H54 (cell line): ENCODE results near the gene HOXD10.
A peak's percentile ranks its signal among the peaks of the same experiment; 100 is the strongest.

ENCODE experiments used
- DNase-seq: peaks from one replicate; pipeline ENCODE4 v3.0.0; 2011; ENCODE audit warnings: low spot score, mixed read lengths; ENCODE audit not compliant: insufficient read length
- FAIRE-seq: peaks from 3 replicates; lab custom pipeline; 2011; peaks lifted over from hg19 to GRCh38; lab: Jason Lieb, UNC
- POLR2A ChIP-seq: IDR thresholded peaks from 2 replicates; pipeline ENCODE4 v1.6.1; 2011; ENCODE audit warnings: low read depth, mild to moderate bottlenecking, low read length

HOXD10 gene

GRCh38 chr2:176079285-176079830 is 37.2 kb upstream of the HOXD10 start:
- TF ChIP-seq POLR2A: no peak
- DNase-seq (no peak), FAIRE-seq (no peak)

- peak; percentile 90 for DNase-seq
These were observed 36.6 kb upstream of the HOXD10 start for GRCh38 chr2:176079831-176080539.

DNA sequence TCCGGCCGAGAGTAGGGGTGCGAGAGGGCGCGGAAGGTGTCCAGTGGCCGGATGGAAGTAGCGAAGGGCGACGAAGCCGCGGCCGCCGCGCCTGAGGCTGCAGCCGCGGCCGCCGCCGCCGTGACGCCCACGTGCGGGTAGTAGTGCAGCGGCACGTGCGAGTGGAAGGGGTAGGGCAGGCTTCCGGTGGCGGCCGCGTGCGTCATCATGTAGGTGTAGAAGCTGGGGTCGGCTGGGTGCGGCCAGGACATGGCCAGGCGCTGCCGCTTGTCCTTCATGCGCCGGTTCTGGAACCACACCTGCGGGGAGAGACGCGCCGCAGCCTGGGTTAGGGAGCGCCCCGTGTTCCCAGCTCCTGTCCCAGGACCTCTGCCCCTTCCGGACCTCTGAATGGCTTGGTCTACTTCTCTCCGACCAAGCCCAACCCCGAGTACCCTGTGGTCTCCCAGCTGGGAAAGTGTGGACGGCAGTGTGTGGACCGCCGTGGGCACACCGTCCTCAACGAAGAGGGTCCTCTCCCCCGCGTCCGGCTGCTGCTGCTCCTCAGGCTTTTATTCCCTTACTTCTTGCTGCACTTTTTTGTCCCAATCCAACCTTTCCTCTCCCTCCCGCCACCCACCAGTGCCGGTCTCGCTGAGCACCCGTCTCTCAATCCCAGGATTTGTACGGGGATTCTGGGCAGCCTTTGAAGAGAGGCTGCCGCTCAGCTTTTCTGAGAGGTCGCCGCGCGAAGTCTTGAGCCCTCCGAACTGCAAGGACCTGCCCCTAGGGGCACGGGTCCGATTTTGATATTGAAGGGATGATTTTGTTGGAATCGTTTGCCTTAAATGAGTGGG is 35.8 kb upstream of the HOXD10 start:
- FAIRE-seq (no peak), DNase-seq (no peak)

More at GRCh38 chr2:176079831-176080539, 36.6 kb upstream of the HOXD10 start:
- TF ChIP-seq POLR2A: no peak
- no peak for FAIRE-seq

GRCh38 chr2:176081376-176081836 is 35.2 kb upstream of the HOXD10 start:
- FAIRE-seq (no peak), DNase-seq (no peak)
- TF ChIP-seq POLR2A: no peak

More for the DNA sequence above, 35.8 kb upstream of the HOXD10 start:
- TF ChIP-seq POLR2A: no peak

DNA sequence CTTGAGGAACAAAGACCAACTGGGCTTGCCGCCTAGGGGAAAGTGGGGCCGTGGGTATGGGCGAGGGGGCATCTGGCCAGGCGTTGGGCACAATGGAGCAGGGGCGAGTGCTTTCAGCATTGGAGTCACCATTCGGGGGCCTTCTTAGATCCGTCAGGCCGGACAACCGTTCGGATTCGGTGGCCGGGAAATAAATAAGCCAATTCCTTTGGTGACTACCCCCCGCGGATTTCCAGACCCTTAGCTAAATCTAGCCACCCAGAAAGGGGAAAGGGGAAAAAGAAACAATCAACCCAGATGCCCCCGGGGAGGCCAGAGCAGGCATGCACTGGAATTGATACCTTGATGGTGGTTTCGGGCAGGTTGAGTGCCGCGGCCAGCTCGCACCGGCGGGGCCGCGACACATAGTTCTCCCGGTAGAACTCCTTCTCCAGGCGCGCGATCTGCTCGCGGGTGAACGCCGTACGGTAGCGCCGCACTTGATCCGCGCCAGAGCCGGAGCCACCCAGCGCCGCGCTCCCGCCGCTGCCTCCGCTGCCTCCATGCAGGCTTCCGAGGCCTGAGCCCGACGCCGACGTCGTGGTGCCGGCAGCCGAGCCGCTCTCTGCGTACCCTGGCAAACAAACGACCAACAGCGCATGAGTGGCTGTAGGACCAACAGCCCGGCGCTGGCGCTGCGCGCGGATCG is 34.6 kb upstream of the HOXD10 start:
- DNase-seq (no peak), FAIRE-seq (no peak)
- no peak for TF ChIP-seq POLR2A

DNA sequence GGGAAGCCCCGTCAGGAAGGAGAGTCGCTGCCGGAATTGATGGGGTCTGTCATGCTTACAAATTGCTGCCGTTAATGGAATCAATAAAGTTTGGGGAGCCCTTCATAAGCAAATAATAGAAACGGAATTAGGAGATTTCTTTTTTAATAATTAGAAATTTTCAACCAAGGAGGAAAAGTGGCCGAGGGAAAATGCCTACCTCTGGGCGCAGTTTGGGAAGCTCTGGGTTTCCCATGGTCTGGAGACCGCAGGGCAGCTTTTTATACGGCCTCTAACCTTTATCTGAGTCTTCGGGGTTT is 34.1 kb upstream of the HOXD10 start:
- FAIRE-seq (no peak), DNase-seq (no peak)
- TF ChIP-seq POLR2A: no peak

DNA sequence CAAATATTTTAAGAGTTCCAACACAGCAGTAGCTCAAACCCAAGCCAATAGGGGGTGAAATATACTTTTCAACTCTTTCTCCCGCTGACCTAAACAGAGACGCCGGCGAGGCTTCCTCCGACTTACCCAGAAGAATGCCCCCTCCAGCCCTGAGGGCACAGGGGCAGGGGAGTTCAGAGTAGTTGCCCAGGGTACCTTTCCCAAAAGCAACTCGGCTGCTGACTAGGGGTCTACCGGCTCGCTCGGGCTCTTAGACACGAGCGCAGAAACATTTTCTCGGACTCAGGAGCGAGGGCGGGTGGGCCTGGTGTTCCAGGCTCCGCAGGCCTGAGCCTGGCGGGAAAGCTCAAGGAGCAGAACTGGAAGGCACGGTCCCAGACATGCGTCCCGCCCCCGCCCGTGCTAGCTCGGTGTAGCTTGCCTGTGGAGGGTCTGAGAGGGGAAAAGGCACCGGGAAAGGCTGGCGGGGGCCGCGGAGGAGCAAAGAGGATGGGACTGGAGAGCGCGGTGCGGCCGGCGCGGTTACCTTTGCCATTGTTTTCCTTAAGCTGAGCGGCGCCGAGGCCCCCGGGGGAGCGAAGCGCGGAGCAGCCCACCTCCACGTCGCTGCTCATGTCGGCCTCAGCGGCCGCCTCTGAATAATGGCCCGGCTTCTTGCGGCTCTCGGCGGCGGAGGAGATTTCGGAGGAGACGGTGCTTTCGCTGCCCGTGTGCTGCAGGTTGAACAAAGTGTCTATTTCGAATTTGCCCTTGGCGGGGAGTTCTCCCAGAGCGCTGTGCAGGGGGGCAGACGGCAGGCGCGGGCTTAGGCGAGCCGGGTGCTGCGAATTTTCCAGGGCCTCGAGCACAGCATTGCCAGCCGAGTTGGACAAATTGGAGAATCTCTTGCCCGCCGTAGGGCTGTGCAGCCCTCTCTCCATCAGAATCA is 33.5 kb upstream of the HOXD10 start:
- DNase-seq (no peak), FAIRE-seq (no peak)
- TF ChIP-seq POLR2A: no peak

- no peak for FAIRE-seq
These were observed 32.7 kb upstream of the HOXD10 start, which contains the start of gene EVX2 for GRCh38 chr2:176083796-176084261. Gene EVX2 (minus strand): TSS chr2:176083962. CDS start chr2:176083776, 186 bp downstream.

GRCh38 chr2:176084611-176085119 is 31.9 kb upstream of the HOXD10 start:
- TF ChIP-seq POLR2A: no peak
- FAIRE-seq (no peak), DNase-seq (no peak)

More at GRCh38 chr2:176083796-176084261, 32.7 kb upstream of the HOXD10 start, which contains the start of gene EVX2:
- no peak for TF ChIP-seq POLR2A
- DNase-seq: no peak

- no peak for TF ChIP-seq POLR2A
- DNase-seq (no peak), FAIRE-seq (no peak)
These were observed 31.3 kb upstream of the HOXD10 start for GRCh38 chr2:176085120-176085788.

DNA sequence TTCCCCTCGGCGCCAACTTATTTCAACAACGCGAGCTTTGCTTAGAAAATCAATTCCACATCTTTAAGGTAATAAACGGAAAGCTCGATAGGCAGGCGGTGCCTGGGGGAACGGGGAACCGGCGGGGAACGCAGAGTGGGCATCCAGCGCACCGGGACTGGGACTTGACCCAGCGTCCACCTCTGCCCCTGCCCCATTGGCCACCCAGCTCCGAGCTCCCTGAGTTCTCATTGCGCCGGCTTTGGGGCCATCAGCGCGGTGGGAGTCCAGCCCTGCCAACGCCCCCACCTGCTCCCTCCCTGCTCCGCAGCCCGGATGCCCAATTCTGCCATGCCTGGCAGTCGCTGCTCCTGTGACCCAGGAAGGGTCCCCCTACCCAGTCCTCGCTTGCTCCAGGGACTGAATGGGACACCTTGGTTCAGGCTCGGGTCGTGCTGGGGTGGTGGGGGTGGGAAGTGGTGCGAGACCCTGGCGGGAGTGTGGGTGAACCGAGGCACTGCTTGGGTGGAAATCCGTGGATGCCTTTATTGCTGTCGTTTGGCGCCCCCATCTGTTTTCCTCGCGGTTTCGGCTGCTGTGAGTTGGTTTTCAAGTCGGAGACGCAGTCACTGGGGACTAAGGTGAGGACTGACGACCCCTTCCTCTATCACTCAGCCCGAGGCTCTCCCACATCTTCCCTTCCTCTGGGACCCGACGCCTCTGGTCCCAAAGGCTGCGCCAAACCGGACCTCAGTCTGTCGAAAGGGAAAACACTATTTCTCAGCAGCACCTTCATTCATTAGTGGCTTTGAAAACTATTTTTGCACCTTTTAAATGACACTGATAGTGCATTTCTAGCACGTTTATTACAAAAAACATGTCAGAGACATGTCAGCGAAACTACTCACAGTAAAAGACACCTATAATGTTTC is 30.5 kb upstream of the HOXD10 start:
- TF ChIP-seq POLR2A: no peak
- FAIRE-seq (no peak), DNase-seq (no peak)
